ENCODE data around the gene TEX50.
A peak's percentile ranks its signal among the peaks of the same experiment; 100 is the strongest.
"Not testable (repeated sequence)": the region's sequence is repeated elsewhere in the genome, so short reads cannot be mapped to it uniquely, and the experiment has no call there.

Gene TEX50

DNA sequence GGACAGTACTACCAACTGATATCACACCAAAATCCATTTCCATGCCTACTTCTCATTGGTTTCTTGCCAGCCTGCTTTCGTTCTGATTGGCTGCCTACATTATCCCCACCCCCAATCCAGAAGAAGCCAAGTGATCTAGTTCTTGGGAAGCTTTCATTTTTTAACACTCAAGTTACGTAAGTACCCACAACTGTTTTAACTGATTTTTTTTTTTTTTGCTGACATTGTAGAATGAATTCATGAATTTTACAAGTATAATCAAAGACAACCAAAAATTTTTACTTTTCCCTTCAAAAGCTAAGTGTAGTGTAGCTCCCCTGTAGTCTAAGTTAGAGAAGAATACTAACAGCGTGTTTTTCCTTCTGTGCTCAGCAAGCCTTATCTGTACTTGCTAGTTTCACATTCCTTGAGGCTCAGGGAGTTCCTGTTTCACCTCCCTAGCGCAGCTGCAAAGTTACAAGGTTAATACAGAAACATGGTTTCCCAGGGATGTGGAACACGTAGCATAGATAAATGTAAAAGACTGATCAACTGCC is 32.0 kb upstream of the TEX50 start, which contains the start of gene SLC9C2:
Gene SLC9C2 (minus strand): TSS at position 17 of the 536 bp plus-strand sequence. CDS start 1,296 bp downstream, outside the sequence.
- H4K8ac ChIP-seq (ENCODE audit: low read depth, low read length), result no peak within 1 kb of the TSS
- H3K36me3 ChIP-seq (ENCODE audit: control insufficient read depth, insufficient read depth, low read length), result no peaks in the 10 kb centered on the region
- no peaks in the 10 kb centered on the region for H3K27me3 ChIP-seq (ENCODE audit: insufficient read depth, low read length, poor library complexity)
- no peak within 1 kb of the TSS for H4K5ac ChIP-seq (ENCODE audit: low read length)
- H2BK15ac ChIP-seq (replicated peaks; ENCODE audit: low read depth), result no peak within 1 kb of the TSS
- H3K27ac ChIP-seq (ENCODE audit: low read depth, low read length), result no peak within 1 kb of the TSS
- H3K79me1 ChIP-seq (ENCODE audit: low read length), result no peaks in the 10 kb centered on the region
- H3K56ac ChIP-seq (ENCODE audit: low read length), result no peak within 1 kb of the TSS
- no peak within 1 kb of the TSS for H3K4ac ChIP-seq (ENCODE audit: low read depth, low read length)
- peak; percentile 42 for DNase-seq
- no peaks in the 10 kb centered on the region for H3K79me2 ChIP-seq (ENCODE audit: control insufficient read depth, insufficient read depth, low read length)
- H3K4me2 ChIP-seq (ENCODE audit: low read length), result no peak within 1 kb of the TSS
- H2BK120ac ChIP-seq (ENCODE audit: low read depth, low read length), result no peak within 1 kb of the TSS
- no peak within 1 kb of the TSS for H3K9ac ChIP-seq (ENCODE audit: low read length)
- H3K4me3 ChIP-seq (ENCODE audit: low read length), result no peak within 1 kb of the TSS
- H3K23ac ChIP-seq (ENCODE audit: low read length), result no peak within 1 kb of the TSS
- H2BK5ac ChIP-seq (ENCODE audit: low read length), result no peak within 1 kb of the TSS
- no CpG with 5 or more reads among the region's 5 CpGs for WGBS (ENCODE audit: extremely low coverage, insufficient coverage, low lambda C conversion rate)
- H2AK5ac ChIP-seq (ENCODE audit: low read length), result no peak within 1 kb of the TSS
- H3K18ac ChIP-seq (ENCODE audit: low read length), result no peak within 1 kb of the TSS
- H3K4me1 ChIP-seq (ENCODE audit: control insufficient read depth, low read depth, low read length), result no peaks in the 10 kb centered on the region

DNA sequence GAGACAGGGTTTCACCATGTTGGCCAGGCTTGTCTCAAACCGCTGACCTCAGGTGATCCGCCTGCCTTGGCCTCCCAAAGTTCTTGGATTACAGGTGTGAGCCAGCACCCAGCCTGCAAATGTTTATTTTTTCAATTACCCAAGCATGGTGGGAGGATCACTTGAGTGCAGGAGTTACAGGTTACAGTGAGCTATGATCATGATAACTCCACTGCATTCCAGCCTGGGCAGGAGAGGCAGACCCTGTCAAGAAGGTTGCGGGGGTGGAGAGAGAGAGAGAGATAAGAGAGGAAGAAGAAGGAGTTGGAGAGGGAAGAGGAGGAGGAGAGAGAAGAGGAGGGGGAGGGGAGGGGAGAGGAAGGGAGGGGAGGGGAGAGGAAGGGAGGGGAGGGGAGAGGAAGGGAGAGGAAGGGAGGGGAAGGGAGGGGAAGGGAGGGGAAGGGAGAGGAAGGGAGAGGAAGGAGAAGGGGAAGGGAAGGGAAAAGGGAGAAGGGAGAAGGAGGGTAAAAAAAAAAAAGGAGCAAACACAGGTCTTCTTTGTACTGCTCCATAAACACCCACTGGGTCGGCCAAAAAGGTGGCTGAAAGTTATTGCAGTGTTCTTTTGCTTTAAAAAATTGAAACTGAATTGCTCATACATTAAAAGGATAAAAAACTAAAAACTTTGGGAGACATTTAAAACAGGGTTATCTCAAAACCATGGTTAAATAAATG is 26.5 kb upstream of the TEX50 start:
- Histone ChIP-seq H3K79me2 (ENCODE audit: control insufficient read depth, insufficient read depth, low read length) (no peaks in the 10 kb centered on the region), H3K9ac (ENCODE audit: low read length) (no peak overlapping the region), H2BK15ac (replicated peaks; ENCODE audit: low read depth) (no peak overlapping the region), H3K23ac (ENCODE audit: low read length) (no peak overlapping the region), H3K4me1 (ENCODE audit: control insufficient read depth, low read depth, low read length) (no peaks in the 10 kb centered on the region), H3K27me3 (ENCODE audit: insufficient read depth, low read length, poor library complexity) (no peaks in the 10 kb centered on the region), H3K27ac (ENCODE audit: low read depth, low read length) (no peak overlapping the region), H3K4ac (ENCODE audit: low read depth, low read length) (no peak overlapping the region), H3K56ac (ENCODE audit: low read length) (no peak overlapping the region), H4K5ac (ENCODE audit: low read length) (no peak overlapping the region), H3K36me3 (ENCODE audit: control insufficient read depth, insufficient read depth, low read length) (no peaks in the 10 kb centered on the region), H3K79me1 (ENCODE audit: low read length) (no peaks in the 10 kb centered on the region), H2AK5ac (ENCODE audit: low read length) (no peak overlapping the region), H3K18ac (ENCODE audit: low read length) (no peak overlapping the region), H4K8ac (ENCODE audit: low read depth, low read length) (no peak overlapping the region), H2BK120ac (ENCODE audit: low read depth, low read length) (no peak overlapping the region), H3K4me2 (ENCODE audit: low read length) (no peak overlapping the region), H2BK5ac (ENCODE audit: low read length) (no peak overlapping the region), H3K4me3 (ENCODE audit: low read length) (no peak overlapping the region)
- DNase-seq, result no peak
- no CpG with 5 or more reads among the region's 4 CpGs for WGBS (ENCODE audit: extremely low coverage, insufficient coverage, low lambda C conversion rate)

DNA sequence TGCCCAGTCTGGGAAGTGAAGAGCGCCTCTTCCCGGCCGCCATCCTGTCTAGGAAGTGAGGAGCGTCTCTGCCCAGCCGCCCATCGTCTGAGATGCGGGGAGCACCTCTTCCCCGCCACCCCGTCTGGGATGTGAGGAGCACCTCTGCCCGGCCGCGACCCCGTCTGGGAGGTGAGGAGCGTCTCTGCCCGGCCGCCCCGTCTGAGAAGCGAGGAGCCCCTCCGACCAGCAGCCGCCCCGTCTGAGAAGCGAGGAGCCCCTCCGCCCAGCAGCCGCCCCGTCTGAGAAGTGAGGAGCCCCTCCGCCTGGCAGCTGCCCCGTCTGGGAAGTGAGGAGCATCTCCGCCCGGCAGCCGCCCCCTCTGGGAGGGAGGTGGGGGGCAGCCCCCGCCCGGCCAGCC is 22.1 kb upstream of the TEX50 start:
- not testable (repeated sequence) for H3K4me1 ChIP-seq (ENCODE audit: control insufficient read depth, low read depth, low read length); DNase-seq; H3K27me3 ChIP-seq (ENCODE audit: insufficient read depth, low read length, poor library complexity); H2BK5ac ChIP-seq (ENCODE audit: low read length); H3K4ac ChIP-seq (ENCODE audit: low read depth, low read length); H3K9ac ChIP-seq (ENCODE audit: low read length); H3K18ac ChIP-seq (ENCODE audit: low read length); H3K36me3 ChIP-seq (ENCODE audit: control insufficient read depth, insufficient read depth, low read length); H3K23ac ChIP-seq (ENCODE audit: low read length); H3K4me3 ChIP-seq (ENCODE audit: low read length); H3K79me2 ChIP-seq (ENCODE audit: control insufficient read depth, insufficient read depth, low read length); H3K4me2 ChIP-seq (ENCODE audit: low read length); H4K5ac ChIP-seq (ENCODE audit: low read length); H2AK5ac ChIP-seq (ENCODE audit: low read length); H3K27ac ChIP-seq (ENCODE audit: low read depth, low read length); H3K79me1 ChIP-seq (ENCODE audit: low read length); H2BK120ac ChIP-seq (ENCODE audit: low read depth, low read length); H4K8ac ChIP-seq (ENCODE audit: low read depth, low read length); H3K56ac ChIP-seq (ENCODE audit: low read length); H2BK15ac ChIP-seq (replicated peaks; ENCODE audit: low read depth)
- WGBS (ENCODE audit: extremely low coverage, insufficient coverage, low lambda C conversion rate), result no CpG with 5 or more reads among the region's 32 CpGs

DNA sequence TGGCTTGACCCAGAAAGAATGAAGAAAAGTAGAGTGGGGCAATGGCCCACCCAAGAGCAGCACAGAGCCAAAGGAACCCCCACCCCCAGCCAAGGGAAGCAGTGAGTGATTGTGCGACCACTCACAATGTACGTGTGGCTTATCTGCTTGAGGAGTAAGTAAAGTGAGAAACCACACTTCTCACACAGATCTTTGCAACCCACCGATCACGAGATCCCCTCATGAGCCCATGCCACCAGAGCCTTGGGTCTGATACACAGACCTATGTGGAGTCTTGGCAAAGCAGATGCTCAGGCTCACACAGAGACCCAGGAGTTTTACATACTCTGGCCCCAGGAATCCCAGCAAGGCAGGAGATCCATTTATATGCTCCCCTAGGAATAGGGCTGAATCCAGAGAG is 18.3 kb upstream of the TEX50 start:
- Histone ChIP-seq H3K4me1 (ENCODE audit: control insufficient read depth, low read depth, low read length) (no peaks in the 10 kb centered on the region), H2BK120ac (ENCODE audit: low read depth, low read length) (no peak overlapping the region), H2BK5ac (ENCODE audit: low read length) (no peak overlapping the region), H3K18ac (ENCODE audit: low read length) (no peak overlapping the region), H3K56ac (ENCODE audit: low read length) (no peak overlapping the region), H3K23ac (ENCODE audit: low read length) (no peak overlapping the region), H3K4me2 (ENCODE audit: low read length) (no peak overlapping the region), H4K5ac (ENCODE audit: low read length) (no peak overlapping the region), H3K36me3 (ENCODE audit: control insufficient read depth, insufficient read depth, low read length) (no peaks in the 10 kb centered on the region), H3K4me3 (ENCODE audit: low read length) (no peak overlapping the region), H3K27ac (ENCODE audit: low read depth, low read length) (no peak overlapping the region), H3K79me1 (ENCODE audit: low read length) (no peaks in the 10 kb centered on the region), H3K79me2 (ENCODE audit: control insufficient read depth, insufficient read depth, low read length) (no peaks in the 10 kb centered on the region), H3K9ac (ENCODE audit: low read length) (no peak overlapping the region), H2AK5ac (ENCODE audit: low read length) (no peak overlapping the region), H3K27me3 (ENCODE audit: insufficient read depth, low read length, poor library complexity) (no peaks in the 10 kb centered on the region), H4K8ac (ENCODE audit: low read depth, low read length) (no peak overlapping the region), H3K4ac (ENCODE audit: low read depth, low read length) (no peak overlapping the region), H2BK15ac (replicated peaks; ENCODE audit: low read depth) (no peak overlapping the region)
- DNase-seq, result no peak
- no CpG with 5 or more reads among the region's 4 CpGs for WGBS (ENCODE audit: extremely low coverage, insufficient coverage, low lambda C conversion rate)

GRCh38 chr1:173627269-173627668 is 7.9 kb upstream of the TEX50 start:
- no peak overlapping the region for H3K4me2 ChIP-seq (ENCODE audit: low read length)
- H3K36me3 ChIP-seq (ENCODE audit: control insufficient read depth, insufficient read depth, low read length), result no peaks in the 10 kb centered on the region
- H2AK5ac ChIP-seq (ENCODE audit: low read length), result no peak overlapping the region
- no peak overlapping the region for H4K5ac ChIP-seq (ENCODE audit: low read length)
- no peak overlapping the region for H2BK120ac ChIP-seq (ENCODE audit: low read depth, low read length)
- H4K8ac ChIP-seq (ENCODE audit: low read depth, low read length), result no peak overlapping the region
- H3K27ac ChIP-seq (ENCODE audit: low read depth, low read length), result no peak overlapping the region
- no peak overlapping the region for H2BK15ac ChIP-seq (replicated peaks; ENCODE audit: low read depth)
- DNase-seq, result no peak
- H3K79me1 ChIP-seq (ENCODE audit: low read length), result no peaks in the 10 kb centered on the region
- H3K4me3 ChIP-seq (ENCODE audit: low read length), result no peak overlapping the region
- no peaks in the 10 kb centered on the region for H3K27me3 ChIP-seq (ENCODE audit: insufficient read depth, low read length, poor library complexity)
- no peak overlapping the region for H3K23ac ChIP-seq (ENCODE audit: low read length)
- H3K56ac ChIP-seq (ENCODE audit: low read length), result no peak overlapping the region
- H2BK5ac ChIP-seq (ENCODE audit: low read length), result no peak overlapping the region
- no peaks in the 10 kb centered on the region for H3K79me2 ChIP-seq (ENCODE audit: control insufficient read depth, insufficient read depth, low read length)
- no peak overlapping the region for H3K9ac ChIP-seq (ENCODE audit: low read length)
- H3K4me1 ChIP-seq (ENCODE audit: control insufficient read depth, low read depth, low read length), result no peaks in the 10 kb centered on the region
- H3K4ac ChIP-seq (ENCODE audit: low read depth, low read length), result no peak overlapping the region
- no peak overlapping the region for H3K18ac ChIP-seq (ENCODE audit: low read length)

- no peak overlapping the region for H3K27ac ChIP-seq (ENCODE audit: low read depth, low read length)
- H3K18ac ChIP-seq (ENCODE audit: low read length), result no peak overlapping the region
- no peaks in the 10 kb centered on the region for H3K79me1 ChIP-seq (ENCODE audit: low read length)
- no peak overlapping the region for H3K9ac ChIP-seq (ENCODE audit: low read length)
- no peak overlapping the region for H2AK5ac ChIP-seq (ENCODE audit: low read length)
- H3K4me2 ChIP-seq (ENCODE audit: low read length), result no peak overlapping the region
- H3K4me1 ChIP-seq (ENCODE audit: control insufficient read depth, low read depth, low read length), result no peaks in the 10 kb centered on the region
- H3K23ac ChIP-seq (ENCODE audit: low read length), result no peak overlapping the region
- no peaks in the 10 kb centered on the region for H3K27me3 ChIP-seq (ENCODE audit: insufficient read depth, low read length, poor library complexity)
- no peak overlapping the region for H3K4ac ChIP-seq (ENCODE audit: low read depth, low read length)
- H4K8ac ChIP-seq (ENCODE audit: low read depth, low read length), result no peak overlapping the region
- H3K4me3 ChIP-seq (ENCODE audit: low read length), result no peak overlapping the region
- H2BK120ac ChIP-seq (ENCODE audit: low read depth, low read length), result no peak overlapping the region
- no peak overlapping the region for H3K56ac ChIP-seq (ENCODE audit: low read length)
- H4K5ac ChIP-seq (ENCODE audit: low read length), result no peak overlapping the region
- H3K36me3 ChIP-seq (ENCODE audit: control insufficient read depth, insufficient read depth, low read length), result no peaks in the 10 kb centered on the region
- WGBS (ENCODE audit: extremely low coverage, insufficient coverage, low lambda C conversion rate), result no CpG with 5 or more reads among the region's 3 CpGs
- H2BK5ac ChIP-seq (ENCODE audit: low read length), result no peak overlapping the region
- DNase-seq, result peak; percentile 26
- no peak overlapping the region for H2BK15ac ChIP-seq (replicated peaks; ENCODE audit: low read depth)
- H3K79me2 ChIP-seq (ENCODE audit: control insufficient read depth, insufficient read depth, low read length), result no peaks in the 10 kb centered on the region
Measured at GRCh38 chr1:173628888-173629287, 6.2 kb upstream of the TEX50 start.

Measured in mesendoderm (in vitro differentiated cells).